IPS DF 19.7 (cell line): ENCODE data around the gene MARK3.

Experiments used
- DNase-seq: peaks from one replicate; pipeline ENCODE4 v3.0.0-alpha.2; 2013; ENCODE audit warnings: low read depth, low spot score

MARK3 gene

GRCh38 chr14:103535081-103535890 lies 150.1 kb downstream of the MARK3 start:
- no peak for DNase-seq

- no peak for DNase-seq
Observed at GRCh38 chr14:103535891-103536565, 150.8 kb downstream of the MARK3 start.

- DNase-seq, result no peak
Observed at GRCh38 chr14:103536693-103537092, 151.5 kb downstream of the MARK3 start.

GRCh38 chr14:103537175-103537990 lies 152.2 kb downstream of the MARK3 start:
- no peak for DNase-seq

- DNase-seq, result no peak
Observed at GRCh38 chr14:103538291-103539055, 153.3 kb downstream of the MARK3 start.

GRCh38 chr14:103539056-103539825 lies 154.0 kb downstream of the MARK3 start:
- DNase-seq, result no peak

- no peak for DNase-seq
Observed at GRCh38 chr14:103540821-103541708, 155.8 kb downstream of the MARK3 start.

- no peak for DNase-seq
Observed at GRCh38 chr14:103541709-103542604, 156.7 kb downstream of the MARK3 start.

GRCh38 chr14:103542605-103543088 lies 157.4 kb downstream of the MARK3 start:
- DNase-seq, result no peak

- DNase-seq, result no peak
Observed at GRCh38 chr14:103543140-103543539, 157.9 kb downstream of the MARK3 start.

GRCh38 chr14:103543721-103544387 lies 158.6 kb downstream of the MARK3 start:
- DNase-seq, result no peak

- DNase-seq, result no peak
Observed at GRCh38 chr14:103544388-103545218, 159.4 kb downstream of the MARK3 start.

- DNase-seq, result no peak
Observed at GRCh38 chr14:103545219-103545914, 160.2 kb downstream of the MARK3 start.

- DNase-seq, result no peak
Observed at GRCh38 chr14:103545915-103546651, 160.9 kb downstream of the MARK3 start.

- no peak for DNase-seq
Observed at GRCh38 chr14:103546652-103547454, 161.6 kb downstream of the MARK3 start.
